WTC11 (cell line): ENCODE results near the gene CYP2C18. TPM values are rescaled to one million over a fixed set of nuclear protein-coding genes. Genes with fewer than 3 reads are reported as not detected.

ENCODE experiments used
- ATAC-seq: fragments of 200-7000 bp; cut with Tn5 transposase; 2 replicates; pipeline ENCODE4 v1.10.0; 2021; ENCODE audit warnings: mild to moderate bottlenecking, moderate library complexity
- CTCF ChIA-PET: fragments of 300-600 bp; sonication (Branson Sonifier 250); formaldehyde crosslinking; loops from one replicate; lab custom pipeline; 2021; ENCODE audit warnings: antibody characterized with exemption; lab: Charles Lee
- POLR2A ChIA-PET: fragments of 350-600 bp; sonication (Branson Sonifier 250); formaldehyde crosslinking; loops from one replicate; lab custom pipeline; 2021; ENCODE audit warnings: antibody characterized with exemption; lab: Charles Lee
- DNase-seq: peaks from one replicate; pipeline ENCODE4 v3.0.0; 2021; ENCODE audit warnings: low spot score
- H3K27ac Mint-ChIP-seq: 2 replicates; pipeline ENCODE4 v1.8.0; 2021; ENCODE audit warnings: mixed read lengths
- H3K27me3 Mint-ChIP-seq: 2 replicates; pipeline ENCODE4 v1.8.0; 2021; ENCODE audit warnings: low read depth, mild to moderate bottlenecking, moderate library complexity, mixed read lengths
- H3K36me3 Mint-ChIP-seq: 2 replicates; pipeline ENCODE4 v1.8.0; 2021; ENCODE audit warnings: mixed read lengths
- H3K4me1 Mint-ChIP-seq: 2 replicates; pipeline ENCODE4 v1.8.0; 2022; ENCODE audit warnings: mixed read lengths
- H3K4me3 Mint-ChIP-seq: 2 replicates; pipeline ENCODE4 v1.8.0; 2021; ENCODE audit warnings: mild to moderate bottlenecking, moderate library complexity, mixed read lengths
- H3K9me3 Mint-ChIP-seq: 2 replicates; pipeline ENCODE4 v1.8.0; 2021; ENCODE audit warnings: mixed read lengths
- ATF6 ChIP-seq: sonication (generic); formaldehyde crosslinking; IDR thresholded peaks from 2 replicates; pipeline ENCODE4 v1.8.1; 2023; ENCODE audit warnings: mild to moderate bottlenecking, missing genetic modification reagents
- ELF4 ChIP-seq: sonication (generic); formaldehyde crosslinking; IDR thresholded peaks from 2 replicates; pipeline ENCODE4 v1.8.1; 2022; ENCODE audit warnings: low read depth, mild to moderate bottlenecking, moderate library complexity, missing genetic modification reagents
- EMX1 ChIP-seq: fragments of 250-450 bp; sonication (Bioruptor Pico); IDR thresholded peaks from 2 replicates; pipeline ENCODE4 v1.8.0; 2021; ENCODE audit warnings: mild to moderate bottlenecking
- ETV6 ChIP-seq: sonication (generic); formaldehyde crosslinking; IDR thresholded peaks from 2 replicates; pipeline ENCODE4 v1.8.1; 2022; ENCODE audit warnings: mild to moderate bottlenecking, missing genetic modification reagents
- FOXK1 ChIP-seq: sonication (generic); formaldehyde crosslinking; IDR thresholded peaks from 2 replicates; pipeline ENCODE4 v1.8.0; 2022; ENCODE audit warnings: mild to moderate bottlenecking, moderate library complexity, missing genetic modification reagents
- NFYB ChIP-seq: sonication (generic); formaldehyde crosslinking; conservative IDR thresholded peaks from 2 replicates; pipeline ENCODE4 v1.8.0; 2022; ENCODE audit warnings: low read depth, missing genetic modification reagents
- PRDM15 ChIP-seq: sonication (generic); formaldehyde crosslinking; IDR thresholded peaks from 2 replicates; pipeline ENCODE4 v1.8.0; 2022; ENCODE audit warnings: missing genetic modification reagents
- STAT6 ChIP-seq: sonication (generic); formaldehyde crosslinking; conservative IDR thresholded peaks from 2 replicates; pipeline ENCODE4 v1.8.1; 2023; ENCODE audit warnings: mild to moderate bottlenecking, low read depth, missing genetic modification reagents, moderate library complexity
- TP53 ChIP-seq: sonication (generic); formaldehyde crosslinking; IDR thresholded peaks from 2 replicates; pipeline ENCODE4 v1.8.1; 2023; ENCODE audit warnings: mild to moderate bottlenecking, missing genetic modification reagents
- ZNF121 ChIP-seq: sonication (generic); formaldehyde crosslinking; IDR thresholded peaks from 2 replicates; pipeline ENCODE4 v1.8.0; 2023; ENCODE audit warnings: missing genetic modification reagents
- ZNF219 ChIP-seq: sonication (generic); formaldehyde crosslinking; IDR thresholded peaks from 2 replicates; pipeline ENCODE4 v1.8.0; 2023; ENCODE audit warnings: missing genetic modification reagents, mild to moderate bottlenecking, borderline replicate concordance
- ZNF281 ChIP-seq: sonication (generic); formaldehyde crosslinking; IDR thresholded peaks from 2 replicates; pipeline ENCODE4 v1.8.0; 2023; ENCODE audit warnings: mild to moderate bottlenecking, missing genetic modification reagents
- ZNF396 ChIP-seq: fragments of 250-450 bp; sonication (Bioruptor Pico); IDR thresholded peaks from 2 replicates; pipeline ENCODE4 v1.8.0; 2021; ENCODE audit warnings: mild to moderate bottlenecking, moderate library complexity, borderline replicate concordance
- ZNF423 ChIP-seq: fragments of 250-450 bp; sonication (Bioruptor Pico); IDR thresholded peaks from 2 replicates; pipeline ENCODE4 v2.1.2; 2022; ENCODE audit warnings: mild to moderate bottlenecking, moderate library complexity
- ZNF532 ChIP-seq: fragments of 250-450 bp; sonication (Bioruptor Pico); IDR thresholded peaks from 2 replicates; pipeline ENCODE4 v1.9.0; 2021; ENCODE audit warnings: mild to moderate bottlenecking, borderline replicate concordance
- total RNA-seq: library from RNA; stranded (reverse); gene quantifications from 3 replicates; pipeline ENCODE4 v1.2.3, GENCODE V29; 2021
- TF ChIP-seq, protein P1 (sequence below): fragments of 250-450 bp; sonication (Bioruptor Pico); IDR thresholded peaks from 2 replicates; pipeline ENCODE4 v1.9.0; 2021; ENCODE audit warnings: mild to moderate bottlenecking

Gene CYP2C18
- total RNA-seq, 1 experiment from 2014 or later = 0.28 TPM

- Mint-ChIP-seq H3K36me3 (no peaks in the 10 kb centered on the region), H3K4me1 (peaks cover 9% of the 10 kb centered on the region; the same call in 1 of the 2 replicates), H3K27ac (no peak overlapping the region), H3K27me3 (no peaks in the 10 kb centered on the region; the same call in 1 of the 2 replicates), H3K4me3 (no peak overlapping the region), H3K9me3 (peaks cover 30% of the 10 kb centered on the region)
- ChIA-PET POLR2A (no interaction called here), CTCF (interaction anchor here (1.0 kb wide), 1 partner anchor 118 kb away, joined by 3 read pairs; no protein-coding TSS in a partner anchor)
- no peak for ATAC-seq
- DNase-seq = peak; percentile 27
- TF ChIP-seq STAT6 (CRISPR knock-in tag) = no peak
- no peak for TF ChIP-seq ZNF219 (CRISPR knock-in tag)
- TF ChIP-seq, protein P1, sequence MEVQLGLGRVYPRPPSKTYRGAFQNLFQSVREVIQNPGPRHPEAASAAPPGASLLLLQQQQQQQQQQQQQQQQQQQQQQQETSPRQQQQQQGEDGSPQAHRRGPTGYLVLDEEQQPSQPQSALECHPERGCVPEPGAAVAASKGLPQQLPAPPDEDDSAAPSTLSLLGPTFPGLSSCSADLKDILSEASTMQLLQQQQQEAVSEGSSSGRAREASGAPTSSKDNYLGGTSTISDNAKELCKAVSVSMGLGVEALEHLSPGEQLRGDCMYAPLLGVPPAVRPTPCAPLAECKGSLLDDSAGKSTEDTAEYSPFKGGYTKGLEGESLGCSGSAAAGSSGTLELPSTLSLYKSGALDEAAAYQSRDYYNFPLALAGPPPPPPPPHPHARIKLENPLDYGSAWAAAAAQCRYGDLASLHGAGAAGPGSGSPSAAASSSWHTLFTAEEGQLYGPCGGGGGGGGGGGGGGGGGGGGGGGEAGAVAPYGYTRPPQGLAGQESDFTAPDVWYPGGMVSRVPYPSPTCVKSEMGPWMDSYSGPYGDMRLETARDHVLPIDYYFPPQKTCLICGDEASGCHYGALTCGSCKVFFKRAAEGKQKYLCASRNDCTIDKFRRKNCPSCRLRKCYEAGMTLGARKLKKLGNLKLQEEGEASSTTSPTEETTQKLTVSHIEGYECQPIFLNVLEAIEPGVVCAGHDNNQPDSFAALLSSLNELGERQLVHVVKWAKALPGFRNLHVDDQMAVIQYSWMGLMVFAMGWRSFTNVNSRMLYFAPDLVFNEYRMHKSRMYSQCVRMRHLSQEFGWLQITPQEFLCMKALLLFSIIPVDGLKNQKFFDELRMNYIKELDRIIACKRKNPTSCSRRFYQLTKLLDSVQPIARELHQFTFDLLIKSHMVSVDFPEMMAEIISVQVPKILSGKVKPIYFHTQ (CRISPR knock-in tag) = no peak
- TF ChIP-seq ZNF423 = no peak
- no peak for TF ChIP-seq ZNF396
- no peak for TF ChIP-seq NFYB
- 0 out of 2 replicates have a peak, but pooled peaks have one; percentile 28 for TF ChIP-seq FOXK1 (CRISPR knock-in tag)
- TF ChIP-seq ETV6 (CRISPR knock-in tag) = no peak
- no peak for TF ChIP-seq TP53 (CRISPR knock-in tag)
- no peak for TF ChIP-seq ZNF121
- TF ChIP-seq PRDM15 (CRISPR knock-in tag) = no peak
- TF ChIP-seq ZNF281 (CRISPR knock-in tag) = 0 out of 2 replicates have a peak, but pooled peaks have one; percentile 31
- no peak for TF ChIP-seq EMX1 (CRISPR knock-in tag)
Measured at GRCh38 chr10:94757916-94758315, 74.4 kb downstream of the CYP2C18 start.

DNA sequence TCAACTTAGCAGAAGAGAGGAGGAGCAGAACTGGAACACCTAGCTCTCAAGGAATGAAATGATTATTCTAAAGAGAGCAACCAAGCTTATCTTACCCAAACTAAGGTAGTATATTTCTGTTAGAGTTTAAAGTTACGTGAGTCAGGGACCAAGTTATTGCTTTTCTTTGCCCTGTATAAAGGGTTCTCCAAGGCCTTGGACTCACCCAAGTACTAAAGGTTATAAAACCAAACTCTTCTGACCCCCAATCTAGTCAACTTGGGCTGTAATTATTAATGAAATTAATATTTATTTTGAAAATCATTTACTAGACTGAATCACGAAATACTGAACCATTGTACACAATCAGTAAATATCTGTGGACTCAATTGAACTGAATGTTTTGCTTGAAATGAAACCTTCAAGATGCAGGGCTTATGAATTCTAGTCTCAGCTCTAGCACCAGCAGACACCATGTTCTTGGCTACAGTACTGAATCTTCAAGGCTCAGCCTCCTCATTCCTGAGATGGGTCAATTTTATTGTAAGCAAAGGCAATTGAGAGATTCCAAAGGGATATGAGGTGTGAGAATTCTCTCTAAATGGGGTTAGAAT lies 77.2 kb downstream of the CYP2C18 start:
- peaks cover 9% of the 10 kb centered on the region; the same call in 1 of the 2 replicates for H3K4me1 Mint-ChIP-seq
- no peaks in the 10 kb centered on the region; the same call in 1 of the 2 replicates for H3K27me3 Mint-ChIP-seq
- peaks cover 35% of the 10 kb centered on the region for H3K9me3 Mint-ChIP-seq
- H3K36me3 Mint-ChIP-seq = no peaks in the 10 kb centered on the region
- H3K27ac Mint-ChIP-seq = no peak overlapping the region
- no peak for DNase-seq
- no peak overlapping the region for H3K4me3 Mint-ChIP-seq
- ChIA-PET POLR2A (no interaction called here), CTCF (no interaction called here)
- no peak for ATAC-seq
- no peak for TF ChIP-seq ATF6 (CRISPR knock-in tag)
- no peak for TF ChIP-seq ELF4 (CRISPR knock-in tag)
- no peak for TF ChIP-seq ZNF532
